C4-2B (cell line): Measurements from ENCODE around the gene SNTG2.

Experiments
- CTCF ChIP-seq: fragments of 450-650 bp; conservative IDR thresholded peaks from 2 replicates; pipeline ENCODE4 v1.5.1; 2017; ENCODE audit warnings: mild to moderate bottlenecking
- ZFX ChIP-seq: fragments of 450-650 bp; IDR thresholded peaks from 2 replicates; pipeline ENCODE4 v1.6.1; 2017

- no peak for TF ChIP-seq CTCF
- TF ChIP-seq ZFX: no peak
Measured at GRCh38 chr2:902584-902983, 48.1 kb upstream of the SNTG2 start.
